ENCODE measurements around the gene CERT1. TPM values are rescaled to one million over a fixed set of nuclear protein-coding genes. Genes with fewer than 3 reads are reported as not detected.

Gene CERT1
- total RNA-seq, 1 donor from 2014 or later, result 51.7 TPM

DNA sequence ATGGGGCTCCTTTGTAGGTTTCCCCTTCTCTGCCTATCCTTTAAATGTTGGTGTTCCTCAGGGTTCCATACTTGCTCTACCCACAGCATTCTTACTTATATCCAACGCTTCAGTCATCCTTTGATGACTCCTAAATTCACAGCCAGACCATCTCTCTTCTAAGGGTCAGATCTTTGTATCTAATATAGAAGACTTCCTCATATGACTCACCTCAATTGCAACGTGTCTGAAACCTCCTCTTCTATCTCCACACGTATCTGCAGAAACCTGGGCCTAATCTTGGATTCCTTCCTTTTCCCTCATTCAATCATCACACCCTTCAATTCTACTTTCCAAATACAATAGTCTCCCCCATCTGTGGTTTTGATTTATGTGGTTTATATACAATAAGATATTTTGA, 106.1 kb downstream of the CERT1 start:
- DNase-seq (ENCODE audit: low spot score), result no peak

DNA sequence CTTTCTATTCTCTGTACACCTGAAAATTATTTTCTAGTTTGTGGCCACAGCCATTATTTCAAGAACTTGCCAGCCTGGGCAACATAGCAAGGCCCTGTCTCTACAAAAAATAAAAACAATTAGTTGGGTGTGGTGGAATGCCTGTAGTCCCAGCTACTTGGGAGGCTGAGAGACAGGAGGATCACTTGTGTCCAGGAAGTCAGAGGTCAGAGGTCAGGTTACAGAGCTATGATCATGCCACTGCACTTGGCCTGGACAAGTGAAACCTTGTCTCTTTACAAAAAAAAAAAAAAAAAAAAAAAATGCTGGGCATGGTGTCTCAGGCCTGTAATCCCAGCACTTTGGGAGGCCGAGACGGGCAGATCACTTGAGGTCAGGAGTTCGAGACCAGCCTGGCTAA, 116.2 kb downstream of the CERT1 start:
- no peak for DNase-seq (ENCODE audit: low spot score)

DNA sequence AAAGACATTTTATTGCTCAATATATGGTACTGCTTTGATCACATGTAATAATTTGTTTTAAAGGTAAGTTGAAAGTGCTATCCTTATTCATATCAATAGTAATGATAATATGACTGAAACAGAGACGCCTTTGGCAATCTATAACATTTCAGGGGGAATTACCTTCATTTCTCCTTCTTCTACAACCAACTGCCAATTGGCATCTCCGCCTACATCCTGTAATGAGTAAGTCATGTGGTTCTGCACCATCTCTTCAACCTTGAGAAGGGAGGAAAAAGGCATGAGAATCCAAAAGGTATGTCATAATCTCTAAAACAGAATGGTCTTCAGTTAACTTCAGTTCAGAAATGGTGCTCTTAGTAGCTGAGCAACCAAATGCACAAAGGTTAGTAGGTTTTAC, 122.0 kb downstream of the CERT1 start:
- DNase-seq (ENCODE audit: low spot score), result no peak

DNA sequence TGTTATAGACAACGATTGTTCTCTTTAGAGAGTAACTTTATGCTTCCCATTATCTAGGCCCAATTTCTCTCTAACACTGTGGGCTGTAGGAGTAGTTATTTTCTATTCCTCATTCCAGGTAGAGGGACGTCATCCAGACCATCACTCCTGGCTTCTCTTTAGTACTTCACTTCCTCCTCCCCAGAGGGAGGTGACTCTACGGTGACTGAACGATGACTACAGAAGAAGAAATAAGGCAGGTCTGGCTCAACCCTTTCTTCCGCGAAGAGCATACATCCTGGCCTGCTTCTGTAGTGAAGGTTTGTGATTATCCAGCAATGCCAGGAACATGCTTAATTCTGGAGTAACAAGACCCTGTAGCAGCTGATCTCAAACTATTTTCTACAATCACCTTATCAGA, 123.6 kb downstream of the CERT1 start:
- DNase-seq (ENCODE audit: low spot score), result no peak

DNA sequence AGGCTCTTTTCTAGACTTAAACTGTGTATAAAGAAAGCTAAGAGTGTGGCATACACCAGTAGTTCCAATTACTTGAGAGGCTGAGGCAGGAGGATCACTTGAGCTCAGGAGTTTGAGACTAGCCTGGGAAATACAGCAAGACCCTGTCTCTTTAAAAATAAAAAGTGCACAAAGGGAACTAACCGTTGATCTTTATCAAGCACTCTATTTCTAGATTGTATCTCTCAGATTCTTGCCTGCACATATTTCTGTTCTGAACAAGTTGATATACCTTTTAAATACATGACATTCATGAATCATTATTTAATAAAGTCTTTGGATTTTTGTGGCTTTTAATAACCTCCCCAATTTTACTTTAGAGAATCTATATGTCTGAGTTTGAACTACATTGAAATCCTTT, 127.2 kb downstream of the CERT1 start:
- no peak for DNase-seq (ENCODE audit: low spot score)

DNA sequence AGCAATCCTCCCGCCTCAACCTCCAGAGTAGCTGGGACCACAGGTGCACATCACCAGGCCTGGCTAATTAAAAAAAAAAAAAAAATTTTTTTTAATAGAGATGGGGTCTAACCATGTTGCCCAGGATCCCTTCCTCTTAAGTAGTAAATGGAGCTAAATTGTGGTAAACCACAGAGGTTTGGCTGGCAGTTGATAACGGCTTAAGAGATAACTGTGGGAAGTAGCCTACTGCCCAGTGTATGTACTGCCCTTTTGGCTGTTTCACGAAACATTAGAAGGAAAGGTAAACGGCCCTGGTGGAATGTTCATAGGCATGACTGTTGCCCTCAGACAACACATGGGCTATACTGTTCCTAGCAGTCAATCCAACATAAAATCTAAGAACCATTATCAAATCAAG, 130.0 kb downstream of the CERT1 start:
- no peak for DNase-seq (ENCODE audit: low spot score)

DNA sequence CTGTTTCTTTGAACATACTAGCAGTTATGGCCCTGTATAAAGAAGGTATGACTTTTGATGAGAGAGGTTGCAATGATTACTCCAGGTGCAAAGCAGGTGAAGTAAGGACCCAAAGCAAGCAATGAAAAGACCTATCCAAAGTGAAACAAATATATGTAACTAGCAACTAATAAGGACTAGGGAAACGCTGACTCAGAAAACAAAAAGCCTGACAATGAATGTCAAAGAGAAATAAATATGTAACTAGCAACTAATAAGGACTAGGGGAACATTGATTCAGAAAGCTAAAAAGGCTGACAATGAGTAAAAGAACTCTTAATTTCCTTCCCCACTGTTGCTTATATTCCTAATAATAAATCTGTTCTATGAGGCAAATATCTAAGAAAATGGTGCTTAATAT, 131.3 kb downstream of the CERT1 start:
- DNase-seq (ENCODE audit: low spot score), result no peak

DNA sequence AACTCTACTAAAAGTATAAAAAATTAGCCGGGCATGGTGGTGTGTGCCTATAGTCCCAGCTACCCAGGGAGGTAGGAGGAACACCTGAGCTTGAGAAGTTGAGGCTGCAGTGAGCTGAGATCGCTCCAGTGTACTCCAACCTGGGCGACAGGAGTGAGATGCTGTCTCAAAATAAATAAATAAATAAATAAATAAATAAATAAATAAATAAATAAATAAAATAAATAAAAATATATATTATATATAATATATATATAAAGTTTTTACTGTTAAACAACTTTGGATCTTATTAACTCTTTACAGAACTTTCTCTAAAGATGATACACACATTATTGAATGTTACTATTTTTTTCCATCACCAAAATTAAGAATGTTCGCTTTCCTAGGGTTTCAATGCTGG, 136.0 kb downstream of the CERT1 start:
- DNase-seq (ENCODE audit: low spot score), result no peak

DNA sequence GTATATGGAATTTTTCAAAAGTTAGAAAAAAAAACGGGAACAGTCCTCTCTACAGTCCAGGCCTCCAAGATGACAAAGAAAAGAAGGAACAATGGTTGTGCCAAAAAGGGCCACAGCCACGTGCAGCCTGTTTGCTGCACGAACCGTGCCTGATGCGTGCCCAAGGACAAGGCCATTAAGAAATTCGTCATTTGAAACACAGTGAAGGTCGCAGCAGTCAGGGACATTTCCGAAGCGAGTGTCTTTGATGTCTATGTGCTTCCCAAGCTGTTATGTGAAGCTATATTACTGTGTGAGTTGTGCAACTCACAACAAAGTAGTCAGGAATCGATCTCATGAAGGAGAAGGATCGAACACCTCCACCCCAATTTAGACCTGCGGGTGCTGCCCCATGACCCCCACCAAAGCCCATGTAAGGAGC, 137.0 kb downstream of the CERT1 start:
- DNase-seq (ENCODE audit: low spot score), result no peak

DNA sequence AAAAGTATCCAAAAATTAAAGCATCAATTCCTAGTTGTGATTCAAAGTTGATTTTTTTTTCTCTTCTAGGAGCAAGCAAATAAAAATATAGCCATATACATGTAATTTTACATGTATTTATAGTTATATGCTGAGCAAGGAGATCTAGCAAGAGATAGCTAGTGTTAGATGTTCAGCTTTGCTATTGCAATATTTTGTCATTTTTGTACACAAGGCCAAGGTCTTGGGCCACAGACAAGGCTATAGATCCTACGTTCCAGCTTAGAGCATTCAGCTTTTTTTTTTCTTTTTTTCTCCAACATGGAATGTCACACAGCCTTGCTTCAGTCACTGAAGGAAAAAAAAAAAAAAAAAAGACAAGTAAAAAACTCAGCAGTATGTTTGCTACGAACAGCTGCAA, 137.6 kb downstream of the CERT1 start:
- DNase-seq (ENCODE audit: low spot score), result no peak

DNA sequence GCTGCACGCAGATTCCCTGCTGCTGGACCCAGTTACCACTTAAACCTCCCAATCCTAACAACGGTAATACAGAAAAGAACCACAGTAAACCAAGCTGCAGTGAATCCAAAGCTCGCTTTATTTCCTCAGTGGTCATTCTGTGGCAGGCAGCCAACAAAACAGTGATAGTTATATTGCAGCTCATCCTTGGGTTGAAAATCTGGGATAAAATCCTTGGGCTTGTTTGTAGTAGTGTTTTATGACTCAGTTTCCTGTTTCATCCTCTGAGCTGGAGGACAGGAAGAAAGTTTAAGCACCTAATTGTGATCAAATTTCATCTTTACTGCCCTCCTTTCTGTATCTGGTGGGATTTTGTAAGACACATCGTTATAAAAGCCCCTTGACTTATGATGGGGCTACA, 143.0 kb downstream of the CERT1 start:
- no peak for DNase-seq (ENCODE audit: low spot score)

DNA sequence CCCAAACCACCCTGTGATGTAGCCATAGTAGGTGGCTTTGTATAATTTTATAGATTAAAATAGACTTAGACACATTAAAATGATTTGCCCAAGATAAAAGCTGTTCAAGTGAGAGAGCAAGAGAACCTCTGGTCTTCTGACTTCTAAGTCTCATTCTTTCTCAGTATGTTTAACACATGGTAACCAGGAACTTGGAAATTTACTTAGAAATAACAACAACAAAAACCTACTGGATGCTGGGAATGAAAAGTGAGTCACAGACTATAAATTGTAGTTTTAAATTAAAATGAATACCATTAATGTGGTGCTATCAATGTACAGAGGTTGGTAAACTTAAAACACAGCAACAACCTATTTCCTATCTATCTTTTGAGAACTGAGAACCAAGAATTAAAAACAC, 144.0 kb downstream of the CERT1 start:
- DNase-seq (ENCODE audit: low spot score), result no peak

DNA sequence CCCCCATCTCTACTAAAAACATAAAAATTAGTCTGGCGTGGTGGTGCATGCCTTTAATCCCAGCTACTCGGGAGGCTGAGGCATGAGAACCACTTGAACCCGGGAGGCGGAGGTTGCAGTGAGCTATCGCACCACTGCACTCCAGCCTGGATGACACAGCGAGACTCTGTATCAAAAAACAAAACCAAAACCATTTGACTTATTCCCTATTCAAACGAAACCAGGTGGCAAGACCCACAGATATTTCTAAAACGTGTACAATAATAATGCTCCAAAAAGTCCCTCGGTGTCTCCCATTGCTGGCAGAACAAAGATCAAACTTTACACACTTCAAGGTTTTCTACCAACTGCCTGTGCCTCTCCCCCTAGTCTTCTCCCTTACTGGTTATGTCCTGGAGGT, 144.6 kb downstream of the CERT1 start:
- no peak for DNase-seq (ENCODE audit: low spot score)

DNA sequence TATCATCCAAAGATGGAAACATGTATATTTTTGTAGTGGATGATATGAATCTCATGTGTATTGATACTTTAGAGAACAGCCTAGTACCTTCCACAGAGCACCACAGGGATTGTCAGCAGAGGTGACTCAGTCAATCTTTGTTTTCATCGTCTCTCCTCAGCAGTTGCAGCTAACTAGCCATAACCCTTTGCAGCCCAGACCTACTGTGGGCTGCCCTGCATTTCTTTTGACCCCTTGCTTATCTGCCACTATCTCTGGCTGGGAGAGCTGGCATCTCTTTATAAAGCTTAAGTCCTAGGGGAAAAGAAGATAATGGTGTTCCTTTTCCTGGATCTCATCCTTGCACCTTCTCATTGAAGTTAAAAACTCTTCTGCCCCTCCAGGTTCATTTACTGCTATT, 145.7 kb downstream of the CERT1 start:
- DNase-seq (ENCODE audit: low spot score), result no peak

DNA sequence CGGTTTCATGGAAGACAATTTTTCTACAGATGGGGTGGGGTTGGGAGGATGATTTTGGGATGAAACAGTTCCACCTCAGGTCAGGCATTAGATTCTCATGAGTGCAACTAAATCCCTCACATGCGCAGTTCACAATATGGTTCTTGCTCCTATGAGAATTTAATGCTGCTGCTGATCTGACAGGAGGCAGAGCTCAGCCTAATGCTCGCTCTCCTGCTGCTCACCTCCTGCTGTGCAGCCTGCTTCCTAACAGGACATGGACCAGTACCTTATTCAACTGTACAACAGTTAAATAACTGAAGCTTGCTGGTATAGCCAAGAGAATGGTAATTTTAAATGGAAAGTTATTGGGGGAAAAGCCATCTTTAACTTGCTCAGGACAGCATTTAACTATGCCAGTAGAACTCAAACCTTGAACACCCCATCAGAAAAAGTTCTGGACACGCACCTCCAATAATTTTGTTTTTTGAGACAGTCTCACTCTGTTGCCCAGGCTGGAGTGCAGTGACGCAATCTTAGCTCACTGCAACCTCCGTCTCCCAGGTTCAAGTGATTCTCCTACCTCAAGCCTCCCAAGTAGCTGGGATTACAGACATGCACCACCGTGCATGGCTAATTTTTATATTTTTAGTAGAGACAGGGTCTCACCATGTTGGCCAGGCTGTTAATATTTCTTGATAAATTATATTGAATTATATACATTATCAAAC, 146.7 kb downstream of the CERT1 start:
- no peak for DNase-seq (ENCODE audit: low spot score)

DNA sequence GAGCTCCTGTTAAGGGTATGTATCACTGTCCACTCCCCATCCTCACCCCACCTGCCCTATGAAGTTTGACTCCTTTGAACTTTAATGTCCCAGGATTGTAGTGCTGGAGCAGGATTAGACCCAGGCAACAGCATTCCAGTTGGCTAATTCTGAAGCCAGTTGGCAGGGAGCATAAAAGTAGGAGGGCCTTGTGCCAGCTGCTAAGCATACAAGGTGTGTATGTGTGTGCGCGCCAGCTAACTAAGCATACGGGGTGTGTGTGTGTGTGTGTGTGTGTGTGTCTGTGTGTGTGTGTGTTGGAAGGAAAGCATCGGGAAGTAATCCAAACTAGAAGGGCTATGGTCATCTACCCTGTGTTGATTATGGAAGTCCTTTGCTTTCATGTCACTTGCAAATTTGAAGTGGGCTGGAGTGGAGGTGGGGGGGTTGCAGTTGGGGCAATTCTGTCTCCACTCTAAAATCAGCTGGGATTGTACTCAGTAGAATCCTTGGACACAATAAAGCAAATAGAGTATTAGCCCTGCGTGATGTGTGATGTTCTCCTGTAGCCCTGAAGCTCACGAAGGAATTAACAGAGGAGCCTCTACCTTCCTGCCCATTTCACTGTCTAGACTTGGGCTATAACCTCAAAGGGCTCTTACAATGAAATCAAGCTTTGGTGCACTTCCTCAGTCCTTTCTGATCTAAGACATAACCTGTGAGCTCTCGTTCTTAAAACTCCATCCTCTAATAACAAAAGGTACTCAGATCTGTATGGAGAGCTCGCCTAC, 147.5 kb downstream of the CERT1 start:
- no peak for DNase-seq (ENCODE audit: low spot score)

DNA sequence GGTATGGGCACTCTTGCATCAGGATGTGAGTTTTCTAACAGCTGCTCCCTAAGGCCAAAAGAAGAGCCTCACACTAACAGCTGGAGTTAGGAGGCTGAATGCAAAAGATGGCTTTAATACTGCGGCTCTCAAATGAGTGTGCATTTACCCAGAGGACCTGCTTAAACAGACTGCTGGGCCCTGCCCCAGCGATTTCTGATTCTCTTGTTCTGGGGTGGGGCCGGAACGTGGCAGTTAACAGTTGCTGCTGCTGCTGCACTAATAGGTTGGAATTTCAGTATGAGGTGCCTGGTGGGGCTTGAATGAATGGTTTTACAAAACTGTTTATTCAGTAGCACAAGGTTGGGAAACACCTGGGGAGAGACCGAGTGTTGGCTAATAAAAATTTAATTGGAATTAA, 148.3 kb downstream of the CERT1 start:
- no peak for DNase-seq (ENCODE audit: low spot score)

DNA sequence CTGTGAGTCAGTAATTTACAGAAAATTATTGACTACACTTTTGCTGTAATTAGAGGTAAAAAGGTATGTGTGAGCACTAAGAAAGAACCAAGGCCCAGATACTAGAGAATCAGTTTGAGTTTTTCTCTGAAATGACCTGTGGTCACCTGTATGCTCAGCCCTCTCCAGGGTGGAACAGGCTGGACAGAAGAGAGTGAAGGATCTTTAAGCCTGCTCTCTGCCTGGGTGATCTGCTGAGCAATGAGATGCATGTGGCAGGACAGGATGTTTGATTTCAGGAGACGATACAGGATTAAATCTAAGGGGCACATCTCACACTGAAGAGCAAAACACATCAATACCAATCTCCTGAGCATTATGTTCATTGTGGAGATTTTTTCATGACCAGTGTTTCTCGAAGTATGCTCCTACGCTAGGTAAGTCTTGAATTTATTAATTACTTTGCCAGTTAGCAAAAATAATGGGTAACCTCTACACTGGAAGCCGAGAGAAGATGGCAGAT, 148.9 kb downstream of the CERT1 start:
- DNase-seq (ENCODE audit: low spot score), result no peak

DNA sequence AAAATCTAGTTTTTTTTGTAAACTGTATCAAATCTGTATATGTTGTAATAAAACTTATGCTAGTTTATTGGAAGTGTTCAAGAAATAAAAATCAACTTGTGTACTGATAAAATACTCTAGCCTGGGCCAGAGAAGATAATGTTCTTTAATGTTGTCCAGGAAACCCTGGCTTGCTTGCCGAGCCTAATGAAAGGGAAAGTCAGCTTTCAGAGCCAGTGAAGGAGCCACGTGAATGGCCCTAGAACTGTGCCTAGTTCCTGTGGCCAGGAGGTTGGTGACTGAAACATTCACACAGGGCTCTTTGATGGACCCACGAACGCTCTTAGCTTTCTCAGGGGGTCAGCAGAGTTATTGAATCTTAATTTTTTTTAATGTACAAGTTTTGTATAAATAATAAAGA, 150.1 kb downstream of the CERT1 start:
- no peak for DNase-seq (ENCODE audit: low spot score)

DNA sequence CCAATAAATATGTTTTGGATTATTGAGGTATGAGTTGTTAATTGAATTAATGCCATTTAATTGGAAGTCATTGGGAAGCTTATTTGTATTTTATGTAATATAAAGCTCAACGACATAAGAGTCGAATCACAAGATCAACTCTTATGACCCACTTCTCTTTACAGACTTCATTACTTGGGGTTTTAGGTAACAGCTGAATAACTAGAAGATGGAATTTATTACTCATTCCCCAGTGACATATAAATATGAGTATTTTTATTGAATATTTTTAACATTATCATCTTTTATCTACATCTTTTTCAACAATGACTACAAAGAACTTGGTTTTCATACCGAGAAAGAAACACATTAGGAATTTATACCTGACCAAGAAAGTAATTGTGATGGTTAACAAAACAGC, 153.3 kb downstream of the CERT1 start:
- no peak for DNase-seq (ENCODE audit: low spot score)

DNA sequence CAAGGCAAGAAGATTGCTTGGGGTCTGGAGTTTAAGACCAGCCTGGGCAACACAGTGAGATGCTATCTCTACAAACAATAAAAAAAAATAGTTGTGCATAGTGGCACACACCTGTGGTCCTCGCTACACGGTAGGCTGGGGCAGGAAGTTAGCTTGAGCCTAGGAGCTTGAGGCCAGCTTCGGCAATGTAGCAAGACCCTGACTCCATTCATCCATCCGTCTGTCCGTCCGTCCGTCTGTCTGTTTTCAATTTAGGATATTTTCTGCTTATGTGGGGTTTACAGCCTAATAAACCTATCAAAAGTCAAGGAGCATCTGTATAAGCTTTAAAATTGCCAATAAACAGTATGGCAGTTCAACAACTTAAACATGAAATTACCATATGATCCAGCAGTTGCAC, 154.7 kb downstream of the CERT1 start:
- DNase-seq (ENCODE audit: low spot score), result no peak

DNA sequence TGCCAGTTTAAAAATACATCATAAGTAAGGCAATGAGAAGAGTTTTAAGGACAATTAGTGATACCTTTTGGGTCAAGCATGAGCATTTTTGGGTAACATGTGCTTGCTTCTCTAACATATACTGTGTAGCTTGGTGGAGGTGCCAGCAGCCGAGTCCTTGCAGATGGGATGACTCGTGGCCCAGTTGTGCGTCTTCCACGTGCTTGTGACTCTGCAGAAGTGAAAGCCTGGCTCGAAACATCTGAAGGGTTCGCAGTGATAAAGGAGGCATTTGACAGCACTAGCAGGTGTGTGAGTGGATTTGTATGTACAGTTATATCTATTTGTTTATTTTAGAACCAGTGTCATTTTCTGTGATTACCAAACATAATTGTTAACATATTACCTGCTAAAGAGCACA, 156.2 kb downstream of the CERT1 start:
- DNase-seq (ENCODE audit: low spot score), result no peak

DNA sequence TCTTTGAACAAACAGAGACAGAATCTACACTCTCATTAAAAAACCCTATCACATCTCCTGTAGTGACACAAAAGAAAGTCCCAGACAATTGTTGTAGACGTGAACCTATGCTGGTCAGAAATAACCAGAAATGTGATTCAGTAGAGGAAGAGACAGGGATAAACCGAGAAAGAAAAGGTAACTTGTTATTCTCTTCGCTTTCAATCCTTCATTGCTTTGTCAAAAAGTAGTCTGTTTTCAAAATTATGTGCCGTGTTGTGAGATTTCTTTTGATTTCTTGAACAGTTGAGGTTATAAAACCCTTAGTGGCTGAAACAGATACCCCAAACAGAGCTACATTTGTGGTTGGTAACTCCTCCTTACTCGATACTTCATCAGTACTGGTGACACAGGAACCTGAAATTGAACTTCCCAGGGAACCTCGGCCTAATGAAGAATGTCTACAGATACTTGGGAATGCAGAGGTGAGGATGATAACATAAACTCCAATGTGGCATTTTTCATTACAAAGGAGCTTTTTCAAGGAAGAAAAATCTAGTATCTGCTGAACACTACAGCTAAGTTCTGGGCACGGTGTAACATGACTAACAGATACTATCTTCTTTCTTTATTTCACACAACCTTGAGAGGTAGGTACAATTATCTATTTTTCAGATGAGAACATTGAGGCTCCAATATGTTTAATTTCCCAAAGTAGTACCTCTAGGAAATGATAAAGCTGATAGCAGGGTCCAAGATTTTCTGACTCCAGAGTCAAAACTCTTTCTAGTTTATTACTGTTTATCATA, 160.1 kb downstream of the CERT1 start:
- no peak for DNase-seq (ENCODE audit: low spot score)

Data from ureter (tissue), 1 donor.